Measurements from ENCODE around the gene RGS7.

RGS7 gene

GRCh38 chr1:241356519-241357365 is at the start of gene RGS7:
RGS7 (minus strand) TSS chr1:241357205.
- DNase-seq: peak; percentile 82

- no peak for DNase-seq
Measured at GRCh38 chr1:241406421-241406820, 49.4 kb upstream of the RGS7 start.

DNA sequence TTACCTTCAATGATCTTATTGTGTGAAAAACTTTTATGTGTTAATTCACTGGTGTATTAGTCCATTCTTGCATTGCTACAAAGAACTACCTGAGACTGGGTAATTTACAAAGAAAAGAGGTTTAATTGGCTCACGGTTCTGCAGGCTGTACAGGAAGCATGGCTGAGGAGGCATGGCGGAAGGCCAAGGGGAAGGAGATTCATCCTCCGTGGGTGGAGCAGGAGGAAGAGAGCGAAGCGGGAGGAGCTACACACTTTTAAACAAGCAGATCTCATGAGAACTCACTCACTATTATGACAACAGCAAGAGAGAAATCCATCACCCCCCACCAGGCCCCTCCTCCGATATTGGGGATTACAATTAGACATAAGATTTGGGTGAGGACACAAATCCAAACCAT is 44.2 kb upstream of the RGS7 start:
- no peak for DNase-seq

GRCh38 chr1:241396747-241397681 is 40.0 kb upstream of the RGS7 start:
- DNase-seq: no peak

DNA sequence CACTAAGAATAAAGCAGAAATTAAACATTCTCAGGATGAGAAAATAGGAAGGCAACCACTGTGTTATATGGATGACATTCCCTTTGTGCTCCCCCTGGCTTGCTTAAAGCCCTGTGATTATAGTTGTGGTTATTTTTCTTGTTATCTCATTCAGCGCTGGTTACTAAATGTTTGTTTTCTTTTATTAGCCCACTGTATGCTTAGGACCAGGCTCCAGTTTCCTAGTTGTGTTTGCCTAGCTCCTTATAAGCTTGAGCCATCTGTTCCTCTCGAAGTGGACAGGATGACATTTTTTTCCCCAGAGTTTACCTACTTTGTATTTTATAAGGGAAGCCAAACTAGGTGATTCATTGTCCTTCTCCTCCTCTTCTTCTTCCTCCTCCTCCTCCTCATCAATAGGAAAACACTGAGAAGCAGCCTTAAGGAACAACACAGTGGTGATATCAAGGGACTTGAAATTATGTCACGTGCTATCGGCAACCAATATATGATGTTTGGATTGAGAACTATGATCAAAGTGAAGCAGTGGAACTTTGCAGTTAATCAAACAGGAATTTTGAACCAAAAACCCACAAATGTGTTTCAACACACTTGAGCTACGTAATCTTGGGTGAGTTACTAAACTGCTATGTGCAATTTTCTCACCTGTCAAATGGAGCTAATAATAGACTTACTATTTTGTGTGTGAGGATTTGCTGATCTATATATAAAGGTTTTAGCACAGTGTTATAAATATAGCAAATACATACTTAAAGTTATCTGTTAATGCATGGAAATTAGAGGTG is 35.1 kb upstream of the RGS7 start:
- DNase-seq: peak; percentile 91

DNA sequence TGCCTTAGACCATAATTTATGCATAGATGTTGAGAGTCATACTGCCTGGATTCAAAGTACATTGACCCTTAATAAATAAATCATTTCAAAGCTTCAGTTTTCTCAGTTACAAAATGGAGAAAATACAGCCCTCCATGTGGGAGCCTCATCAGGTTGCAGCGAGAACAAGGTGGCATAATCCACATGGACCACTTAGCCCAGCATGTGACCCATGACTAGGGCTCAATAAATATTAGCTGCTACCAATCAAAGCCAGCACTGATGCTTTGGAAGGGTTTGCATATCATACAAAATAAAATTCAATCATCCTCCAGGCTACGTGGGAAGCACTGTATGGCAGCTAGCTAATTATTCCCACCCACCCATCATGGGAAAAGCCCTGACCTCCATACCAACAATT is 33.5 kb upstream of the RGS7 start:
- DNase-seq: no peak

GRCh38 chr1:241389400-241389799 is 32.4 kb upstream of the RGS7 start:
- no peak for DNase-seq

GRCh38 chr1:241387216-241387615 is 30.2 kb upstream of the RGS7 start:
- DNase-seq: no peak

GRCh38 chr1:241376701-241377100 is 19.7 kb upstream of the RGS7 start:
- no peak for DNase-seq

DNA sequence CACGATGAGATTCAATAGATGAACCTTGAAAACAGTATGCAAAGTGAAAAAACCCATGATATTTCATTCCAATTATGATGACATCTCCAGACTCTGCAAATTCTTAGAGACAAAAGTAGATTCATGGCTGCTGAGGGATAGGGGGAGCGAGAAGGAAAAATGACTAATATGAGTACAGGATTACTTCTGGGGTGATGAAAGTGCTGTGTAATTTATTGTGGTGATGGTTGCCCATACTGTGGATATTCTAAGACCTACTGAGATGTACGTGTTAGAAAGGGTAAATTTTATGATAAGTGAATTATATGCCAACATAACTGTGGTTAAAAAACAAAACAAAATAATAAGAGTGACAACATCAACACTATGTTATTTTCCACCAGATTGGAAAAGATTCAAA is 18.9 kb upstream of the RGS7 start:
- DNase-seq: no peak

GRCh38 chr1:241366196-241366595 is 9.2 kb upstream of the RGS7 start:
- no peak for DNase-seq

DNA sequence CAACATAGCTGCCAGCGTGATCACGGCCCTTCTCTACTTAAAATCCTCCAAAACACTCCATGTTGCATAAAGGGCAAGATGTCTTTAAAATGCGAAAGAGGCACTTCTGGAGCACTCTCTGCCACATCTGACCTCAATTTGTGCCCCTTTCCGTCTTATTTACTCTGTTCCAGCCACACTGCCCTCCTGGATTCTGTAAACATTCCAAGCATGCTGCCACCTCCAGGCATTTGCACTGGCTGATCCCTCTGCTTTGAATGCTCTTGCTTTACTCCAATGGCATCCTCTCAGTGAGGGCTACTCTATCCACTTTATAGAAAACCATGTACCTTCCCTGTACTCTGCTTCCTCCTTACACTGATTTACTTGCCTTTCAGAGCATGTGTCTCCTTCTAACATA is 5.3 kb upstream of the RGS7 start:
- no peak for DNase-seq

- DNase-seq: no peak
Measured at GRCh38 chr1:241357366-241358340, 648 bp upstream of the RGS7 start.

- DNase-seq: peak; percentile 81
Measured at GRCh38 chr1:241356187-241356518, 852 bp downstream of the RGS7 start.

- no peak for DNase-seq
Measured at GRCh38 chr1:241355311-241356010, 1.5 kb downstream of the RGS7 start.

DNA sequence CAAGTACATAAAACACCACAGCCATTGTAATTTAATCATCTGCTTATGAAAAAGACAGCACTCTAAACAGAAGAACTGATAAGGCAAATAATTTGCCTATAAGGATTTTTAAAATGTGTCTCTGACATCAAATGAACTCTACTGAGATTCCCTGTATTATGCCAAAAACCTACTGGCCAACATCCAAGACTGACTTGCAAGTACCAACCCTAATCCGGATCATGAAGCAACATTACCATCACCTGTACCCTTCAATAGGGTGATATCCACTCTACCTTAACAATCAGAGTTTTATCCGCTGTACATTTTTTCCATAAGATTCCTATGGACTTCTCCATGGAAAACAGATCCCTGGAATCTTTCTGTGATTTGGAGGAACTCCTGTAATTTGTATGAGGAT is 4.6 kb downstream of the RGS7 start:
- DNase-seq: peak; percentile 42

- DNase-seq: no peak
Measured at GRCh38 chr1:241351841-241352240, 5.2 kb downstream of the RGS7 start.

GRCh38 chr1:241343956-241344355 is 13.0 kb downstream of the RGS7 start:
- no peak for DNase-seq

GRCh38 chr1:241336335-241336734 is 20.7 kb downstream of the RGS7 start:
- DNase-seq: no peak

DNA sequence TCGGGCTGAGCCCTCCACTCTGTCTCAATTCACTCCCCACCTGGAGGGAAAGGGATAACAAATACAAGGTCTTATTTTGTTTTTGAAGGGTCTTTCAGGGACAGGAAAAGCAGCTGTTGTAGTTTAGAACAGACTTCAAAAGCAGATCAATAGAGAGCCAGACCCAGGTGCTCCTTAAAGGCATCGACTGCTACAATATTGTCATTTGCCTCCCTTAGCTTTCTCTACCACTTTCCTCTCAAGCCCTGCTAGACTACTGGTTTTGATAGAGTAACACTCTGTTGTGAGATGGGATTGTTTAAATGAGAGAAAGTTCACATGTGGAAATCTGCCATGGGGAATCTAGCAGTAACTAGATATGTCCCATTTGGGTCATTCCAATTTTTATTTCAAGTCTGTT is 24.0 kb downstream of the RGS7 start:
- no peak for DNase-seq

DNA sequence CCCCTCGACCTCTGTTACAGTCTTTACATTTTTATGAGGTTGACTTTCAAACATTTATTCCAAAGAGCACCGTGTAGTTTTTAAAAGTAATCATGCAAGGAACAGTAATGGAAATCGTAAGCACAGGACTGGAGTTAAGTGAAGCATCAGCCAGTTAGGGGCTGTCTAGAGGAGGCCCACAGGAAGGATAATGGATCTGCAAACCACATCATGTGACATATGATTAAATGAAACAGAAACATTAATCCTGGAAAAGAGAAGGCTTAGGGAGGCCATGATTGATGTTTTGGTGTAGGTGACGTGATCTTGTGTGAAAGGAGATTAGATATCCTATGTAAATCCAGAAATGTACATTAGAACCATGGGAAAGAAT is 25.0 kb downstream of the RGS7 start:
- DNase-seq: no peak

All from NCI-H1092 treated with DMSO at 0.1 percent for 48 hours (cell line).